GM21360 (cell line): ENCODE results near the gene MAML2.
A peak's percentile ranks its signal among the peaks of the same experiment; 100 is the strongest.

Experiments
- ATAC-seq: cut with Tn5 transposase; IDR thresholded peaks from one replicate; pipeline ENCODE4 v1.9.1; 2021; ENCODE audit warnings: mild to moderate bottlenecking, moderate library complexity; ENCODE audit not compliant: unreplicated experiment

Gene MAML2

GRCh38 chr11:96137373-96137772 is 205.6 kb downstream of the MAML2 start:
- ATAC-seq = no peak

- ATAC-seq = no peak
Measured at GRCh38 chr11:96136613-96137298, 206.2 kb downstream of the MAML2 start.

- no peak for ATAC-seq
Measured at GRCh38 chr11:96134602-96135001, 208.4 kb downstream of the MAML2 start.

GRCh38 chr11:96132437-96132836 is 210.6 kb downstream of the MAML2 start:
- no peak for ATAC-seq

DNA sequence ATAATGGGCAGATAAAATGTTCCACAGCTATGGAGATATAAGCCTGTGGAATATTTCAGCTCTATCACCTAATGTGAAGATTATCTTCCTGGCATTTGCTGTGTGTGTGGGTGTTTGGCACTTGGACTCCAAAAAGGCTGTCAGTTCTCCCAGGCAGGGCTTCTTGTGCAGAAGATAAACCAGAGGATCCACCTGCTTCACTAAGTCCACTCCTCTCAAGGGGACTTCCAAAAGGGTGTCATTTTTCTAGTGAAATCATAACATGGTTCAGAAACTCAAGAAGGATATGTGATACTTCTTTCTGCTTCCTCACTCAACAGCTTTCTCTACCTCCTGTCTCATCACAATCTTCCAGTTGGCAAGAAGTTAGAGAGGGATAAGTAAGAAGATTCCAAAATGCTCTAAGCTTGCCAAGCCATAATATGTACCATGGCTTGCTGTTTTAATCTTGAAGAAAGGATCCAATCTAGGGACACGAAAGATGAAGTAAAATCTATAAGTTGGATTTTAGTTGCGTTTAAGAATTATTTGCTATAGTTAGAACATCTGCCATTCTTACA is 212.9 kb downstream of the MAML2 start:
- ATAC-seq = peak; percentile 53

DNA sequence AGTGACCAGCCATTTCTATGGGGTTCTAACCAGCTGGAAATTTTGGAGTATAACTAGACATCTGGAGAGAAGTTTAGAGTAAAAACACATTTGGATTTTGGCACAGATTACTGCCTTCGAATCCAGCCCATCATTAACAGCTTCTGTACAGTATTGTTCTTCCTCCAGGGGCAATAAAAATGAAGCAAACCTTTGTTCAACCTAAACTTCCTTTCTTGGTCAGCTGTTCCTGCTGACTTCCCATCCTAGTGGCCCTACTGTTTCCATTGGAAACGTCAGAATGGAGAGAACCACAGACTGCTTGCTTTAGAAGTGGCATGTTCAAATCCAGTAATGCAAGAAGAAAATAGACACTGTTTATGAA is 215.4 kb downstream of the MAML2 start:
- no peak for ATAC-seq

GRCh38 chr11:96126917-96127595 is 215.9 kb downstream of the MAML2 start:
- ATAC-seq = no peak

GRCh38 chr11:96125400-96125799 is 217.6 kb downstream of the MAML2 start:
- no peak for ATAC-seq

- no peak for ATAC-seq
Measured at GRCh38 chr11:96124155-96124554, 218.8 kb downstream of the MAML2 start.

- no peak for ATAC-seq
Measured at GRCh38 chr11:96123301-96123700, 219.7 kb downstream of the MAML2 start.

- ATAC-seq = no peak
Measured at GRCh38 chr11:96122601-96123074, 220.4 kb downstream of the MAML2 start.

GRCh38 chr11:96119211-96119610 is 223.8 kb downstream of the MAML2 start:
- ATAC-seq = no peak

DNA sequence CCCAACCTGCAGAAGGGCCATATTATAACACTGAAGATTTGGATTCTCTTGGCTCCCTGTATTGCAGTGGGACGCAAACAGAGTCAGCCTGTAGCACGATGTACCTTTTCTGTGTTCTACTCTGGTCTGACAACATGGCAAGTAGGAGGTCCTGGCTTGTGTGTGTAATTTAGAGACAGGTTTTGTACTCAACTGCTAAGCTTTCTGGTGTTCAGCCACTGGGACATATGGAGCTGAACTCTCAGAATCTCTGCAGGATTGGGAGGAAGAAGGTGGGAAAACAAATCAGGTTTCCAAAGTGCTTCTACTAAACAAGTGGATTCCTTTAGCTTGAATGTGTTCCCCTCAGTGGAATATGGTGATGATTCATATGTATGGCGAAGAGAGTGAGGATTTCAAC is 226.6 kb downstream of the MAML2 start:
- no peak for ATAC-seq

DNA sequence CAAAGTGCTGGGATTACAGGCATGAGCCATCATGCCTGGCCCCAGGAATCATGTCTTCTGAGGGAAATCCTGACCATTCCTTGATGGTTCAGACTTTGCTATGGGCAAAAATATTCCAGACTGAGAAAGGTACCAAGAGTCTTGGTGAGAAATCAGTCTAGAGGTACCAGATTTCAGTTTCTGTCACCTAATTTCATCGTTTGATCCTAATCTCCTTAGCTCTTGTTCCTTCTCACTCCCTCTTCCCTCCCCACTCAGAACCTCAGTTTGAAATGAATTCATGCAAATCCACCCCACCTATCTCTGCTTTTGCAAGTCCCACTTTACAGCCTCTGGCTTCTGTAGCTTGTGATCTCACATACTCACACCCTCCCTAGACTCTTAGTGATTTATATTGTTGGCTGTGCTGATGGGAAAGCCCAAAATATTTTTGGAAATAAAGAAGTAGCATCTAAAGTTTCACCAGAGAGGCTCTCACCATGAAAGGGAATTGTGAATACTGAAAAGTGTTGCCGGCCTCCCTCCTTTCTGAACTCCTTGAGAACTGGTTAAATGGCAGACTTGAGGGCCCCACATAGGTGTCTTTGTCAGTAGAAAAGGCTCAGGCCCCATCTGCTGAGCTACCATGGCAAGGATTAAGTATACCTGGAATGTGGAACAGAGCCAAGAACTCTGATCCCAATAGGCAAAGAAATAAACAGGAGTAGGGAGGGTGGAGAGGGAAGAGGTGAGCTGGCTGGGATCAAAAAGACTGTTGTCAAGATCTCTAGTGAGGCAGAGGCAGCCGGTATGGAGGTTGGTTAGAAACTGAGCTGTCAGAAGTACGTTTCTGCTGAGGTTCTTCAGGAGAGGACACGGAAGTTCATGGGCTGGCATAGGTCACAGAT is 228.6 kb downstream of the MAML2 start:
- ATAC-seq = peak; percentile 38

- ATAC-seq = no peak
Measured at GRCh38 chr11:96113193-96113681, 229.8 kb downstream of the MAML2 start.

GRCh38 chr11:96112192-96113128 is 230.5 kb downstream of the MAML2 start:
- peak; percentile 92 for ATAC-seq

- ATAC-seq = no peak
Measured at GRCh38 chr11:96111308-96111707, 231.7 kb downstream of the MAML2 start.

DNA sequence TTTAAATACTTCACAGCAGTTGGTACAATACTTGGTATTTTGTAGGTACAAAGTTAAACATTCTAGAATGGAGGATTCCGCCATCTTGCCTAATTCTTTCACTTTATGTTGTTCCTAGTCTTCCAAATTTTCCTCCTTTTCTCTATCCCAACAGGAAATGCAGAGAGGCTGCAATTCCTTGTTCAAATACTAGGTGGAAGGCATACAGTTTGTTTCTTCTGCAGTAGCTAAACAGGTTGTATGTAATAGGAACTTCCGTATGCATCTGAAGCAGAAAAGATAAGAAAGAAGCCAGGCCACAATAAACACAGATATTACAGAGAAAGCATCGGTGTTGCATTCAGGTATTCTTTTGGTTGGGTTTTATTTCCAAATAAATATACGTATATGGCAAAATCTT is 232.7 kb downstream of the MAML2 start:
- ATAC-seq = no peak

DNA sequence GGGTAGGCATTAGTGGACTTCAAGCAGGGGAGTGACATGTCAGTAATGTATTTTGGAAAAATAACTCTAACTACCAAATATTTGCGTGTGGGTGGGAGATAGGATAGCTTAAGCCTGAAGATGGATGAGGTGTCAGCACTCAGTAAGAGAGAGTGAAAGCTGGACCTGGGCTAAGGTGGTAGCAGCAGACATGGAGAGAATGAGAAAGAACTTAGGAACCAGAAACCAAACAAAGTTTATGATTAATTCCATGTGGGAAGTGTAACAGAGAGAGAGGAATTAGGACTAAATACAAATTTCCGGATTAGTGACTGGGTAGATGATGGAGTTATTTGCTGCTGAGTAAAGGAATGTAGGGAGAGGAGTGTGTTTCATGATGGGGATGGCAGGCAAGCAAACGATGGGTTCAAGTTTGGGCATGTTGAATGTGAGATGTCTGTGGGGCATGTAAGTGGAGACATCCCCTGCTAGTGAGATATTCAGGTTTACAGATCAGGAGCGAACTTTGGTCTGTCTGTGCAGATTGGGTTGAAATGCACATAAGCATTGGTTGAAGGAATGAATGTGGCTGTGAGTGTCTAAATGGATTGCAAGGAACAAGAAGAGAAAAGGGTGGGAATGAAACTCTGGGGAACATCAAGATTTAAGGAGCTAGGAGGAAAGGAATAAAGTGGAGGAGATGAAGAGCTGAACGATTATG is 233.5 kb downstream of the MAML2 start:
- ATAC-seq = no peak
